HG03432 (cell line): ENCODE data around the gene TACR2.

Experiments
- ATAC-seq: cut with Tn5 transposase; IDR thresholded peaks from one replicate; pipeline ENCODE4 v1.9.1; 2021; ENCODE audit warnings: mild to moderate bottlenecking, moderate library complexity; ENCODE audit not compliant: unreplicated experiment

TACR2 gene

GRCh38 chr10:69416695-69417094, at the start of gene TACR2:
Gene TACR2, minus strand, starts transcription at chr10:69416918. Its CDS starts 595 bp downstream, at chr10:69416323.
- ATAC-seq, result no peak

- ATAC-seq, result no peak
These were observed 49.4 kb upstream of the TACR2 start for GRCh38 chr10:69466158-69466490.

- peak; percentile 29 for ATAC-seq
These were observed 48.9 kb upstream of the TACR2 start for GRCh38 chr10:69465457-69466157.

DNA sequence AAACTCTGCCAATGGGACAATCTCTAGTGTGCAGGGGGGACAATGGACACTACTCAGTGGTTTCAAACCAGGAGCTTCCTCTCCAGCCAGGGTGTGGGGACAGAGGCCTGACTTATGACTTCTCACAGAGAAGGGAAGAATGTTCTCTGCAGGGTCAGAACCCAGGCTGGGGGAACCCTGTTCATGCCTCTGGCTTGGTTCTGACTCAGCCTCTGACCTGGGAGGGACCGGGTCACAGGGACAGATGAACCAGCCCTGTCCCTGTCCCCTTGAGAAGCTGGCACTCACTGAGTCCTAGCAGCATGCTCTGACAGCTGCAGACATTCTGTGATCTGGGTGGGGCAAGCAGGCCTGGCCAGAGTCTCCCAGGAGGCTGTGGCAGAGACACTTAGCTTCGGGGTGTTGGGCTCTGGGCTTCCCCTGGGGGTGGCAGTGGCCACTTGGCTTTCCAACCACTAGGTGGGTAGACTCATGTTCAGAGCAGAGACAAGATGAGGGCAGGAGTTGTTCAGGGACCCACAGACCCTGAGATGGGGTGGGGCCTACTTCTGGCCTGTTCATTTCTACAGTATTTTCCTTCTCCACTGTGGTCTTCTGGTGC, 48.2 kb upstream of the TACR2 start:
- peak; percentile 66 for ATAC-seq

DNA sequence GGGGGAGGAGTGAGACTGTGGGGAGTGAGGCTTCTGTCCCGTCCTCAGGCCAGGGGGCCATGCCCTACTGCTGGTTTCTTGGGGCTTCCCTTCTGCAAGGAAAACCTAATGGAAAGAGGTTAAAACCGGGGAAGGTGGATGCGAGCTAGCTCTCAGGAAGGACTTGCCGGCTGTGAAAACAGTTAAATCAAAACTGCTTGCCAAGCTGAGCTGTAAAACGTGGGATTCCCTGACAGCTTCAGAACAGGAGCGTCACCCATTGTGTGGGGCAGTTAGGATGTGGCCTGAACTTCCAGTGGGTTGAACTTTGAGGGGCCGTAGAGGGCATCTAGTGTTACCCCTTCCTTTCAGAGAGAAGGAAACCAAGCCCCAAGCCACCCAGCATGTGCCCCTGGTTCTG, 47.7 kb upstream of the TACR2 start:
- ATAC-seq, result no peak

GRCh38 chr10:69463886-69464285, 47.2 kb upstream of the TACR2 start:
- ATAC-seq, result no peak

DNA sequence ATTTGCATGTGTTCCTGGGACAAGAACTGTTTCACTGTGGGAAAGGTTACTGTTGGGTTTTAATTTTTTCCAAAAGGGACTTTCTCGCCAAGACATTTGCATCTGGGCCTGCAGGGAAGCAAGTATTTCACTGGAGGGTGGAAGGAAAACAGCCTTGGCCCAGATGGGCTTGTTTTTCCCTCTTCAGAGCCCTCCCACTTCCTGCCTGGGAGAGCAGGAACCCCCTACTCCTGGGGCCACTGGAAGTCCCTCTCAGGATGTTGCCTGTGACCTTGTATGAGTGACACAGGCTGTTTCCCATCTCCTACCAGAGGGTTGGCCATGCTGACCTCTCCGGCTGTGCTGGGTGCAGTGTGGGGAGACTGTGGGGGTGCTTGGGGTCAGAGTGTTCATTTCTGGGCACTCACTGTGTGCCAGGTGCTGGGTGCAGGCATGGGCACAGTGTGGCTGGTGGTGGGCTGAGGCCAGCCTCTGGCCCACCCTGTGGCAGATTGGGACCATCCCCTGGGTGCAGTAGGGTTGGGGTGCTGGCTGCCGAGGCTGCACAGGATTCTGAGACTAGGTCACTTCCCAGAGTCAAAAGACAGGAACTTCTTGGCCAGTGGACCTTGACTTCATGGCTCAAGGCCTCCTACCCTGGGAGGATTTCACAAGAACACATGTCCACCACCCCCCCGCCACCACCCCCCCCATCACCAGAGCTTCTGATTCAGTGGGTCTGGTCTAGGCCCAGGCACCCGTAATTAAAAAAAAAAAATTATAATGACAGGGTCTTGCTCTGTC, 44.7 kb upstream of the TACR2 start:
- no peak for ATAC-seq

DNA sequence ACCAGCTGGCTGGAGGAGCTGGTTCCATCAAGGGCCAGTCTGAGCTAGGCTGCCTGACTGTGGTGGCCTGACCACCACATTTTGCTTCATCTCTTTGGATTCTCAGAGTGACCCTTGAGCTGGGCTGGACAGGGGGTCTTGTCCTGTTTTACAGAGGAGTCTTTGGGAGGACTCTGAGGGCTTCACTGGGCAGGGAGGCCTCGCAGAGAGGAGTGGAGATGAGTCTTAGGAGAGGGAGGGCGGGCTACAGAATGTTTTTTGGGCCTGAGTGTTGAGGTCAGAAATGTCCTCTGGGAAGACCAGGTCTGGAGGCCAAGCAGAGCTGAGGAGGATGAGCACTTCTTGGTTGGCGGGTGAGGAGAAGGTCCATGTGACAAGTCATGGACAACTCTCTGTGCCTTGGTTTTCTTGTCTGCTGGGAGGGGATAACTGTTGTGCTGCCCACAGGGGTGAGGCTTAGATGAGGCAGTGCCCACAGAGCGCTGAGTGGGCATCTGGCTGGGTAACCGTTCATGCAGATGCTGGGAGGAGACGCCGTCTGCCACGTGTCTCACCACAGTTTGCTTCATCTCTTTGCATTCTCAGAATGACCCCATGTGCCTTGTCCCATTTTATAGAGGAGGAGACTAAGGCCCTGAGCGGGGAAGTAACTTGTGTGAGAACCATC, 44.0 kb upstream of the TACR2 start:
- ATAC-seq, result no peak

GRCh38 chr10:69459893-69460575, 43.3 kb upstream of the TACR2 start:
- ATAC-seq, result no peak

DNA sequence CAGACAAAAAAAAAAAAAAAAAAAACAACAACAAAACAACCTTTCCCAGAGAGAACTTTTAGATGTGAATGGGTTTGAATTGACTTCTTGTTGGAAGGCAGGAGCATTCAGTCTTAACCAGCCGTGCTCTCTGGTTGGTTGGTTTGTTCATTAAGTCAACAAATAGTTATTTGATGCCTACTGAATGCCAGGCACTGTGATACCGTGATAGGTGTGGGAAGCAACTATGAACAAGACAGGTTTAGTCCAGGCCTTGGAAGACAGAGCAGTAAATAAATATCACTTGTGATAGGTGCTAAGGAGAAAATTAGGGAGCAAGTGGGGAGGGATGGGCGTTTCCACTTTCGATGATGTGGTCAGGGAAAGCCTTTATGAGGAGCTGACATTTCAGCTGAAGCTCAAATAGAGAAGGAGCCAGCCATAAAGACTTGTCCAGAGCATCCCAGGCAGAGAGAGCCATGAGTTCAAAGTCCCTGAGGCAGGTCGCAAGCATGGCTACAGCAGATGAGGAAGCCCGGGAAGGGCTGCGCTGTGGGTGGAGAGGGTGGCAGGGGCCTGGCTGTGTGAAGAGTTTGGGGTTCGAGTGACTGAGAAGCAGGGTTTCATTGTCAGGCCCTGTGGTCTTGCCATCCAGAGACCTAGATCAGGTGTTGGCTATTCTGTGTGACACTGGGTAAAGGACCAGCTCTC, 42.5 kb upstream of the TACR2 start:
- no peak for ATAC-seq

- ATAC-seq, result no peak
These were observed 41.8 kb upstream of the TACR2 start for GRCh38 chr10:69458430-69459100.

- ATAC-seq, result no peak
These were observed 41.1 kb upstream of the TACR2 start for GRCh38 chr10:69457771-69458237.

DNA sequence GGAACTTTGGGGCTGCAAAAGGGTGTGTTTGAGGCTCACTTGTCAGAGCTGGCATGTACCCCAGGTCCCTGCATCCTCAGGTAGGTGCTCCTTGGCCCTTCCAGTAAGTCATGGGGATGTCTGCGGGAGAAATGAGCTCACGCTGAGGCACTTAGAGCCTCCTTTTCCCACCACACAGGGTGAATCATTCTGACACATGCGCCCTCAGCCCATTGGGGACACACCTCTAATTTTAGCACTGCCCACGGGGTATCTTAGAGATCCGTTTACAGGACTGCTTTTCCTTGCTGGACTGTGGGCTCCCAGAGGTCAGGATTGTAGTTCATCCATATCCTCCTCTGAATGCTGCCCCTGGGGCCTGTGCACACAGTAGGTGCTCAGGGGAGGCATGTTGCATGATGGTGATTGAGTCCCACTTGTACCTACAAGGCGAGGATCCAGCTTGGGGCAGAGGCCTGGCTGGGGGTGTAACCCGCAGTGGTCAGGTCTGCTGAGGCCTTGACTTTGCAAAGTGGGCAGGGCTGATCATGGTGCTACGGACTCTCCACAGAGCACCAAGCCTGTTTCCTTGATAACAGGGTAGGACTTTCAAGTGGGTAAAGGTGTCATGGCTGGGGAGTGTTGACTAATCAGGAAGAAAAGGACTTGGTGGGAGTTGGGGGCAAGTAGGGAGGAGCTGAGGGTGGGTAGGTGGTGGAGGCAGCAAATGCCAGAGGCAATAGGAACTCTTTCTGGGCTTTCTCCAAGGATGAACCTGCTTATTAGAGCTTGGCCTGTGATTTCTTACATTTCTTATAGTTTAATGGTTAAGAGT, 40.4 kb upstream of the TACR2 start:
- no peak for ATAC-seq

DNA sequence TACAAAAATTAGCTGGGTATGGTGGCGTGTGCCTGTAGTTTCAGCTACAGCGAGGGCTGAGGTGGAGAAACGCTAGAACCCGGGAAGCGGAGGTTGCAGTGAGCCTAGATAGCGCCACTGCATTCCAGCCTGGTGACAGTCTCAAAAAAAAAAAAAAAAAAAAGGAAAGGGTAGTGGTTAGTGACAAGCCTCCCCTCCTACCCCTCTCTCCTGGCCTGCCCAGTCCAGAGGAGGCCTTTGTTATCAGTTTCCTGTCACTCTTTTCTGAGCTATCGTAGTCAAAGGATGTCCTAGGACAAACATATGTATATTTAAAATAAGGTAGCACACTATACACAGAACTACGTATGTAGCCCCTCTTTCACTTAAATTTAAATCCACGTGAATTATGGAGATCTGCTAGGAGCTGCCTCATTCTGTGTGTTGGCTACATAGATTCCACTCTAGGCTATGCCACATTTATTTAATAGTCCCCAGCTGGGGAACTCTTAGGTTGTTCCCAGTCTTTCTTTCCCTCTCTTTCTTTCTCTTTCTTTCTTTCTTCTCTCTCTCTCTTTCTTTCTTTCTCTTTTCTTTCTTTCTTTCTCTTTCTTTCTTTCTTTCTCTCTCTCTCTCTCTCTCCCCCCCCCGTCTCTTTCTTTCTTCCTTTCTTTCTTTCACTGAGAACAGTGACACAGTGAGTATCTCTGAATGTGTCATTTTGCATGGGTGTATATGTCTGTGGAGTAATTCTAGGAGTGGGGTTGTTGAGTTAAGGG, 38.5 kb upstream of the TACR2 start:
- ATAC-seq, result no peak

GRCh38 chr10:69453795-69454194, 37.1 kb upstream of the TACR2 start:
- ATAC-seq, result no peak

GRCh38 chr10:69452676-69453415, 36.1 kb upstream of the TACR2 start:
- ATAC-seq, result no peak

GRCh38 chr10:69451784-69452251, 35.1 kb upstream of the TACR2 start:
- no peak for ATAC-seq
